ENCODE measurements around the gene NF1. TPM values are rescaled to one million over a fixed set of nuclear protein-coding genes. Genes with fewer than 3 reads are reported as not detected.

The NF1 gene
- total RNA-seq, 1 donor from 2014 or later: 53.1 TPM

- intact Hi-C loops (cut with DNase I): no loop called here
- no peak overlapping the region for H3K27ac ChIP-seq
- H3K4me3 ChIP-seq: no peak overlapping the region
- TF ChIP-seq CTCF (IDR thresholded peaks at IDR 0.05): no peak
- no peak for DNase-seq
- ATAC-seq: no peak
- peaks cover 3% of the 10 kb centered on the region for H3K4me1 ChIP-seq
- H3K9me3 ChIP-seq: no peaks in the 10 kb centered on the region
- H3K27me3 ChIP-seq (ENCODE audit: low read depth): no peaks in the 10 kb centered on the region
- no peaks in the 10 kb centered on the region for H3K36me3 ChIP-seq
Measured at GRCh38 chr17:31073411-31073810, 21.4 kb upstream of the NF1 start.

GRCh38 chr17:31074772-31075555, 19.8 kb upstream of the NF1 start:
- Histone ChIP-seq H3K9me3 (no peaks in the 10 kb centered on the region), H3K4me3 (no peak overlapping the region), H3K36me3 (no peaks in the 10 kb centered on the region), H3K27me3 (ENCODE audit: low read depth) (no peaks in the 10 kb centered on the region), H3K4me1 (no peaks in the 10 kb centered on the region), H3K27ac (no peak overlapping the region)
- DNase-seq (no peak), ATAC-seq (no peak)
- TF ChIP-seq CTCF (IDR thresholded peaks at IDR 0.05): no peak
- intact Hi-C loops (cut with DNase I): no loop called here

GRCh38 chr17:31078290-31078689, 16.5 kb upstream of the NF1 start:
- Histone ChIP-seq H3K9me3 (no peaks in the 10 kb centered on the region), H3K27ac (no peak overlapping the region), H3K27me3 (ENCODE audit: low read depth) (no peaks in the 10 kb centered on the region), H3K4me3 (no peak overlapping the region), H3K4me1 (no peaks in the 10 kb centered on the region), H3K36me3 (no peaks in the 10 kb centered on the region)
- intact Hi-C loops (cut with DNase I): no loop called here
- DNase-seq (no peak), ATAC-seq (no peak)
- no peak for TF ChIP-seq CTCF (IDR thresholded peaks at IDR 0.05)

- intact Hi-C loops (cut with DNase I): no loop called here
Measured at GRCh38 chr17:31079731-31080130, 15.0 kb upstream of the NF1 start.

GRCh38 chr17:31085563-31085962, 9.2 kb upstream of the NF1 start:
- peak; percentile 39 to 64 for ATAC-seq
- no peak for TF ChIP-seq CTCF (IDR thresholded peaks at IDR 0.05)
- Histone ChIP-seq H3K4me1 (no peaks in the 10 kb centered on the region), H3K4me3 (no peak overlapping the region), H3K36me3 (no peaks in the 10 kb centered on the region), H3K27me3 (ENCODE audit: low read depth) (no peaks in the 10 kb centered on the region), H3K9me3 (no peaks in the 10 kb centered on the region), H3K27ac (no peak overlapping the region)
- intact Hi-C loops (cut with DNase I): no loop called here
- DNase-seq: no peak

More at GRCh38 chr17:31079731-31080130, 15.0 kb upstream of the NF1 start:
- Histone ChIP-seq H3K36me3 (no peaks in the 10 kb centered on the region), H3K27me3 (ENCODE audit: low read depth) (no peaks in the 10 kb centered on the region), H3K4me1 (no peaks in the 10 kb centered on the region), H3K4me3 (no peak overlapping the region), H3K27ac (no peak overlapping the region), H3K9me3 (no peaks in the 10 kb centered on the region)
- DNase-seq (no peak), ATAC-seq (no peak)
- no peak for TF ChIP-seq CTCF (IDR thresholded peaks at IDR 0.05)

All from lower lobe of right lung (tissue), 2 donors.